Activated CD4-positive, alpha-beta T cell treated with anti-CD3 and anti-CD28 coated beads, Interleukin-2, amount 50 U/mL, for 4 hours (primary cell): ENCODE measurements around the gene ZNF793.

Source experiments
- DNase-seq, 2 experiments: peaks; one replicate each; pipeline ENCODE4 v3.0.0-alpha.2; 2020

Gene ZNF793

DNA sequence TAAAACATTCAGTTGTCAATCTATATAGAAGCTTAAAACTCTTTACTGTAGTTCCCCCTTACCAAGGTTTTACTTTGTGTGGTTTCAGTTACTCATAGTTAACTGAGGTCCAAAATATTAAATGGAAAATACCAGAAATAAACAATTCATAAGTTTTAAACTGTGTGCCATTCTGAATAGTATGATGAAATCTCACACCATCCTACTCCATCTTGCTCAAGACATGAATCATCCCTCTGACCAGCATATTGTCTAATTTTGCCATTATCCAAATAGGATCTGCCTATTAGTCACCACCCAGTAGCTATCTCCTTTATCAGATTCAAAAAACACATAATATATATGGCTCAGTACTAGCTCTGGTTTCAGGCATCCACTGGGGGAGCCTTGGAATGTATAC is 65.5 kb downstream of the ZNF793 start:
- DNase-seq: no peak

- DNase-seq: no peak
Measured at GRCh38 chr19:37583340-37583739, 76.6 kb downstream of the ZNF793 start.
